Measurements from ENCODE around the gene CMTM7. TPM values are rescaled to one million over a fixed set of nuclear protein-coding genes. Genes with fewer than 3 reads are reported as not detected.

CMTM7 gene
- polyA plus RNA-seq, 1 donor: 10.9 TPM

- WGBS (ENCODE audit: insufficient coverage, low lambda C conversion rate): no CpG with 5 or more reads among the region's 12 CpGs
- DNase-seq: no peak
- peaks cover 11% of the 10 kb centered on the region for H3K36me3 ChIP-seq (ENCODE audit: control insufficient read depth, insufficient read depth, low read length)
Observed at GRCh38 chr3:32450992-32451659, 59.5 kb downstream of the CMTM7 start.

GRCh38 chr3:32452009-32452408, 60.4 kb downstream of the CMTM7 start:
- Histone ChIP-seq H3K4me3 (ENCODE audit: low read length) (no peak overlapping the region), H3K4me1 (ENCODE audit: control insufficient read depth, insufficient read depth, low read length) (peaks cover 6% of the 10 kb centered on the region), H3K27ac (ENCODE audit: low read length) (no peak overlapping the region), H3K36me3 (ENCODE audit: control insufficient read depth, insufficient read depth, low read length) (peaks cover 11% of the 10 kb centered on the region), H3K27me3 (ENCODE audit: control insufficient read depth, insufficient read depth, low read length) (no peaks in the 10 kb centered on the region), H3K9me3 (ENCODE audit: control insufficient read depth, low read depth, low read length) (no peaks in the 10 kb centered on the region)
- no CpG with 5 or more reads among the region's 4 CpGs for WGBS (ENCODE audit: insufficient coverage, low lambda C conversion rate)
- no peak for DNase-seq

More at GRCh38 chr3:32450992-32451659, 59.5 kb downstream of the CMTM7 start:
- no peak overlapping the region for H3K4me3 ChIP-seq (ENCODE audit: low read length)
- H3K9me3 ChIP-seq (ENCODE audit: control insufficient read depth, low read depth, low read length): no peaks in the 10 kb centered on the region
- H3K27ac ChIP-seq (ENCODE audit: low read length): no peak overlapping the region
- peaks cover 6% of the 10 kb centered on the region for H3K4me1 ChIP-seq (ENCODE audit: control insufficient read depth, insufficient read depth, low read length)
- H3K27me3 ChIP-seq (ENCODE audit: control insufficient read depth, insufficient read depth, low read length): no peaks in the 10 kb centered on the region

GRCh38 chr3:32453346-32453745, 61.7 kb downstream of the CMTM7 start:
- Histone ChIP-seq H3K27me3 (ENCODE audit: control insufficient read depth, insufficient read depth, low read length) (no peaks in the 10 kb centered on the region), H3K4me3 (ENCODE audit: low read length) (no peak overlapping the region), H3K36me3 (ENCODE audit: control insufficient read depth, insufficient read depth, low read length) (peaks cover 11% of the 10 kb centered on the region), H3K27ac (ENCODE audit: low read length) (no peak overlapping the region), H3K9me3 (ENCODE audit: control insufficient read depth, low read depth, low read length) (no peaks in the 10 kb centered on the region), H3K4me1 (ENCODE audit: control insufficient read depth, insufficient read depth, low read length) (peaks cover 6% of the 10 kb centered on the region)
- DNase-seq: no peak
- no CpG with 5 or more reads among the region's 5 CpGs for WGBS (ENCODE audit: insufficient coverage, low lambda C conversion rate)

GRCh38 chr3:32454111-32454510, 62.5 kb downstream of the CMTM7 start:
- H3K9me3 ChIP-seq (ENCODE audit: control insufficient read depth, low read depth, low read length): no peaks in the 10 kb centered on the region
- no CpG with 5 or more reads among the region's 6 CpGs for WGBS (ENCODE audit: insufficient coverage, low lambda C conversion rate)
- H3K36me3 ChIP-seq (ENCODE audit: control insufficient read depth, insufficient read depth, low read length): peaks cover 11% of the 10 kb centered on the region
- no peak overlapping the region for H3K4me3 ChIP-seq (ENCODE audit: low read length)
- H3K27ac ChIP-seq (ENCODE audit: low read length): no peak overlapping the region
- peaks cover 6% of the 10 kb centered on the region for H3K4me1 ChIP-seq (ENCODE audit: control insufficient read depth, insufficient read depth, low read length)
- H3K27me3 ChIP-seq (ENCODE audit: control insufficient read depth, insufficient read depth, low read length): no peaks in the 10 kb centered on the region
- no peak for DNase-seq

- no peak for DNase-seq
- Histone ChIP-seq H3K4me1 (ENCODE audit: control insufficient read depth, insufficient read depth, low read length) (peaks cover 6% of the 10 kb centered on the region), H3K27ac (ENCODE audit: low read length) (no peak overlapping the region), H3K27me3 (ENCODE audit: control insufficient read depth, insufficient read depth, low read length) (no peaks in the 10 kb centered on the region), H3K36me3 (ENCODE audit: control insufficient read depth, insufficient read depth, low read length) (peaks cover 9% of the 10 kb centered on the region), H3K4me3 (ENCODE audit: low read length) (no peak overlapping the region), H3K9me3 (ENCODE audit: control insufficient read depth, low read depth, low read length) (no peaks in the 10 kb centered on the region)
- WGBS (ENCODE audit: insufficient coverage, low lambda C conversion rate): no CpG with 5 or more reads among the region's 15 CpGs
Observed at GRCh38 chr3:32454731-32455608, 63.3 kb downstream of the CMTM7 start.

- H3K27me3 ChIP-seq (ENCODE audit: control insufficient read depth, insufficient read depth, low read length): no peaks in the 10 kb centered on the region
- H3K9me3 ChIP-seq (ENCODE audit: control insufficient read depth, low read depth, low read length): no peaks in the 10 kb centered on the region
- no peak overlapping the region for H3K27ac ChIP-seq (ENCODE audit: low read length)
- no peak overlapping the region for H3K4me3 ChIP-seq (ENCODE audit: low read length)
- WGBS (ENCODE audit: insufficient coverage, low lambda C conversion rate): no CpG with 5 or more reads among the region's 15 CpGs
- no peak for DNase-seq
- peaks cover 9% of the 10 kb centered on the region for H3K36me3 ChIP-seq (ENCODE audit: control insufficient read depth, insufficient read depth, low read length)
- H3K4me1 ChIP-seq (ENCODE audit: control insufficient read depth, insufficient read depth, low read length): peaks cover 6% of the 10 kb centered on the region
Observed at GRCh38 chr3:32455609-32456428, 64.2 kb downstream of the CMTM7 start.

- Histone ChIP-seq H3K4me3 (ENCODE audit: low read length) (no peak overlapping the region), H3K36me3 (ENCODE audit: control insufficient read depth, insufficient read depth, low read length) (peaks cover 8% of the 10 kb centered on the region), H3K27me3 (ENCODE audit: control insufficient read depth, insufficient read depth, low read length) (no peaks in the 10 kb centered on the region), H3K4me1 (ENCODE audit: control insufficient read depth, insufficient read depth, low read length) (peaks cover 6% of the 10 kb centered on the region), H3K9me3 (ENCODE audit: control insufficient read depth, low read depth, low read length) (no peaks in the 10 kb centered on the region), H3K27ac (ENCODE audit: low read length) (no peak overlapping the region)
- WGBS (ENCODE audit: insufficient coverage, low lambda C conversion rate): no CpG with 5 or more reads among the region's 11 CpGs
- no peak for DNase-seq
Observed at GRCh38 chr3:32456429-32457130, 64.9 kb downstream of the CMTM7 start.

- WGBS (ENCODE audit: insufficient coverage, low lambda C conversion rate): 50% methylated on average over 1 of the region's 9 CpGs
- no peaks in the 10 kb centered on the region for H3K36me3 ChIP-seq (ENCODE audit: control insufficient read depth, insufficient read depth, low read length)
- no peaks in the 10 kb centered on the region for H3K9me3 ChIP-seq (ENCODE audit: control insufficient read depth, low read depth, low read length)
- no peak overlapping the region for H3K27ac ChIP-seq (ENCODE audit: low read length)
- no peaks in the 10 kb centered on the region for H3K27me3 ChIP-seq (ENCODE audit: control insufficient read depth, insufficient read depth, low read length)
- no peak for DNase-seq
- H3K4me1 ChIP-seq (ENCODE audit: control insufficient read depth, insufficient read depth, low read length): peaks cover 6% of the 10 kb centered on the region
- no peak overlapping the region for H3K4me3 ChIP-seq (ENCODE audit: low read length)
Observed at GRCh38 chr3:32457971-32458471, 66.4 kb downstream of the CMTM7 start.

- no peaks in the 10 kb centered on the region for H3K9me3 ChIP-seq (ENCODE audit: control insufficient read depth, low read depth, low read length)
- H3K27ac ChIP-seq (ENCODE audit: low read length): no peak overlapping the region
- H3K4me1 ChIP-seq (ENCODE audit: control insufficient read depth, insufficient read depth, low read length): peaks cover 6% of the 10 kb centered on the region
- H3K36me3 ChIP-seq (ENCODE audit: control insufficient read depth, insufficient read depth, low read length): no peaks in the 10 kb centered on the region
- H3K27me3 ChIP-seq (ENCODE audit: control insufficient read depth, insufficient read depth, low read length): no peaks in the 10 kb centered on the region
- no CpG with 5 or more reads among the region's 5 CpGs for WGBS (ENCODE audit: insufficient coverage, low lambda C conversion rate)
- H3K4me3 ChIP-seq (ENCODE audit: low read length): no peak overlapping the region
- no peak for DNase-seq
Observed at GRCh38 chr3:32459450-32459849, 67.8 kb downstream of the CMTM7 start.

Data from large intestine (tissue), 3 donors.